NCI-H524 treated with DMSO at 0.1 percent for 48 hours (cell line): ENCODE measurements around the gene GSK3B.
A peak's percentile ranks its signal among the peaks of the same experiment; 100 is the strongest.
"Not testable (repeated sequence)": the region's sequence is repeated elsewhere in the genome, so short reads cannot be mapped to it uniquely, and the experiment has no call there.

ENCODE experiments used
- DNase-seq: peaks from one replicate; lab custom pipeline; 2025; lab: John Stamatoyannopoulos, UW

The GSK3B gene

DNA sequence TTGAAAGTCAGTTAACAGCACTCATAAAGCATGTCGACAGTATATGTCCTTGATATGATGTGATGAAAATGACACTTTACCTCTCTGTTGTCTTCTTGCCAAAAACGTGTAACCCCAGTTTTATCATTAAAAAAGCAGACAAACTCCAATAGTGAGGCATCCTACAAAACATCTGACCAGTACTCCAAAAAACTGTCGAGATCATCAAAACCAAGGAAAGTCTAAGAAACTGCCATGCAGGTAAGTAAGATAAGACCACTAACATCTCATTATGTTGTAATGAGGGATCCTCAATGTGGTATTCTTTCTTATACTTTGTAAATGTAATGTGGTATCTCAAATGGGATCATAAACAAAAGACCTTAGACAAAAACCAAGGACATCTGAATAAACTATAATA is 160.0 kb downstream of the GSK3B start:
- DNase-seq: no peak

DNA sequence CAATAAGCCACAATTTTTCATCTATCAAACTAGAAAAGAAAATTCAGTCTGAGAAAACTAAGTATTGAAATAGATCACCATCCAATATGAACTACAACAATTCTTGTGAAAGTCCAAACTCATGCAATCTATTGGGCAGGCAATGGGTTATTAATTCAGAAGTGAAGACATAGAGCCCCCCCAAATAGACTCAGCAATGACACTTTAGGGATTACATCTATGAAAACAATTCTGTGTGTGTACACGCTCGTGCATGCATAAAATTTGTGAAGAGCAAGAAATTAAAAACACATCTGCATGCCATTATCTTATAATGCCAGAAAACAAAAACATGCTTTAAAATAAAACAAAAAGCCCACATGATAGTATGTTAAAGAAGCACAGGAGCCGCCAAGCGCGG is 161.0 kb downstream of the GSK3B start:
- DNase-seq: no peak

DNA sequence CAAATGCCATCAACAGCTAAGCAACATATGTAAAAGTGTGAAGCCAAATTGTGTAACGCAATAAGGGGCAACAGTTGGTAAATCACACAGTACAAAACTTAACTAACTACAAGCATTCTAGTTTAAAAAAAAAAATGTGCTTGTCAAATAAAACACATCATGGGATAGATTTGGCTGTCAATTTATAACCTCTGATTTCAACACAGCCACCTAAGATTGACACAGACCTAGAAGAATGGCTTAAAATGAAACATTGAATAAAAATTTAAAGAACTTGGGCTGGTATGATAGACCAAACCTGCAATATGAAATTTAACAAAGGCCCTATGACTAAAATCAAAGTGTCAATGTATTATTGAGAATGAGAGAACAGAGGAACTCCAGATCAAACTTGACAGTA is 164.0 kb downstream of the GSK3B start:
- DNase-seq: no peak

DNA sequence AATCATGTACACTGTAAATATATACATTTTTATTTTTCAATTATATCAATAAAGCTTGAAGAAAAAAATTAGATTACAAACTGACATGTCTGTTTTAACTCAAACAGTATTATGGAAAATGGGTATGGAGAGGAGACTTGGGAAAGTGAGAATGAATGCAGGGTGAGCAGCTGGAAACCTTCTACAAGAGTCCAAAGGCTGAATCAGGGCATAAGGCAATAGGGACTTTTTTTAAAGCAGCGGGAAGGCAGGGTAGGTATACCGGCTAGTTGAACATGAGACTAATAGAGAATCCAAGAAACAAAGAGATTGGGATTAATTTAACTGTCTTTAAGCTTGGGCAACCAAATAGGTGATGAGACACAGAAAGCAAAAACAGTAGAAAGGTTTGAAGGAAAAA is 167.1 kb downstream of the GSK3B start:
- DNase-seq: no peak

DNA sequence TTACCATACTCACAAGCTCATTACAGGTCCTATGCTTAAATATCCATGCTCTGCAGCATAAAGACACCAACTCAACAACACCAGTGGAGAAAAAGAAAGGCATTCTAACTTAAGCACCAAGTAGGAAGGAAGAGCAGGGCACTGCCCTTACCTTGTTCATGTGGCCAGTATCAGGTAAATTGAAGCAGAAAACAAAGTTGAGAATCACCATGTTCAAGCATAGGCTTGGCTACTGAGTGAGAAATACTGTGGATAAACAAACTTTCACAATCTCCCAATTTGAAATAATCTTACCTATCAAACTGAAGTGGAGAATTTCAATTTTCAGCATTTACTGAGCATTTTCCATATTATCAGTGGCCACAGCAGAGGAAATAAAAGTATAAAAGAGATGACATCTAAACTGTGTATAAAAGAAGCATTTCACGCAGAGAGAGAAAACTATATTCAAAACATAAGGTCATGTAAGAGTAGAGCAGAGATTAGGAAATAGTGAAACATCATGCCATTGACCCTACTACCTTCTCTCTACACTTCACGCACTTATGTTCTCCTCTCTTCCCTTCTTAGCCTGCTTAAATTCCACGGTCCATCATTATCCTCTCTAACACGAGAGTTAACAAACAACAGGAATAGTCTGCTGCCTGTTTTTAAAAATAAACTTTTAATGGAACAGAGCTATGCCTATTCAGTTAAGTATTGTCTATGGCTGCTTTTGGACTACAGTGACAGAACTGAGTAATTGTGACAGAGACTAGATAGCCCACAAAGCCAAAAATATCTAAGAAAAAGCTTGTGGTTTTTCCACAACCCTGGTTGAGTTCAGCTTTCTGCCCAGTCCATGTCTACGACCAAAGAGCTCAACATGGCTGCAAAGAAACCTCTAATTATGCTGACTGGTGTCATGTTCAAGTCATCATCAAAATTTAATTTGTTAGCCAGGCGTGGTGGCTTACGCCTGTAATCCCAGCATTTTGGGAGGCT is 169.8 kb downstream of the GSK3B start:
- no peak for DNase-seq

DNA sequence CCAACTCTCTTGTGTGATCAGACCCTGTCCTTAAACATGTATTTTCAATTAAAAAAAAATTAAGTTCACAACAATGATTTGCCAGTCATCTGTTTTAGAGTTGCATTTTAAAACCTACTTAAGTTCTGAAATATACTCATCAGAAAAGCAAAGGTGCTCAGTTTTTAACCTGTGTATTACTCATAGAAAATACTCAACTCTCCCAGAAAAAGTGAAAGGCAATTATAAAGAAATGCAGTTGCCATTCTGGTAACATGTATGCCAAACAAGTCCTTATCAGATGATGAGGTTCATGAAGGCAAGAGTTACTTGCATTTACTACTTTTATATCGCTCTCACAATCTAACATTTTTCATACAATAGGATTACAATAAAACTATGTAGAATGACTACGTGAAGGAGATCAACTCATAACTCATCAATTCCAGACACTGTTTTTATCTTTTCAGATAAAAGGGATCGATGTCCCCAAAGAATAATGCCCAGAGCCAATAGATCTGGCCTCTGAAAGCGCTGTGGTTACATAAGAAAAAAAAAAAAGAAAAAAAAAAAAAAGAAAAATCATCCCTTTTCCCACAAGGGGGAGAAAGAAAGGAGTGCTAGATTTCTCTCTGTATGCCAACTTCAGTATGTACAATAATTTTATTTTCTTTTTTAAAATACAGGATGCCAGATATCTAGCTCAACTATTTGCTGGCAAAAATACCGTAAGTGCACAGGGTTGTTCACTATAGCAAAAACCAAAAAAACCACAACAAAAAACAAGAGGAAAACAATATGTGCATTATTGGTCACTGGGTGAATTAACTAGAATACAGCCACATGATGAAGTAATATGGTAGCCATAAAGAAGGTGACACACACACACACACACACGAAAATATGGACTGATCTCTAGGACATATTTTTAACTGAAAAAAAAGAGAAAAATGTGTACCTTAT is 175.0 kb downstream of the GSK3B start:
- no peak for DNase-seq

DNA sequence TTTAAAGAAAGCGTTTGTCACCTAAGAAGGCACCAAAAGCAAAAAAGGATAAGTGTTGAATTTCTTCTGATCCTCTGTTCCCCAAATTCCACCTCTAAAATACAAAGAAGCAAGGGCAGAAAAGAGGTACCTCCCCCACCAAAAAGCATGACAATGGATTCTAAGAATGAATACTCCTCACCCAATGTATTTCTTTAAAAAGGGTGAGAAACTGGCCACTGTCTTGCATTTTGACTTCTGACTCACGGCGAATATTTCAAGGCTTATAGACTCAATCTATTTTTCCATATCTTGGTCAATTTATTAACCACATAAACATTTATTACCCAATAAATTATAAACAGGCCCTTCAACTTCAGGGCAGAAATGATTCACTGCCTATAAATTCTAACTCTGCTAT is 181.2 kb downstream of the GSK3B start:
- no peak for DNase-seq

DNA sequence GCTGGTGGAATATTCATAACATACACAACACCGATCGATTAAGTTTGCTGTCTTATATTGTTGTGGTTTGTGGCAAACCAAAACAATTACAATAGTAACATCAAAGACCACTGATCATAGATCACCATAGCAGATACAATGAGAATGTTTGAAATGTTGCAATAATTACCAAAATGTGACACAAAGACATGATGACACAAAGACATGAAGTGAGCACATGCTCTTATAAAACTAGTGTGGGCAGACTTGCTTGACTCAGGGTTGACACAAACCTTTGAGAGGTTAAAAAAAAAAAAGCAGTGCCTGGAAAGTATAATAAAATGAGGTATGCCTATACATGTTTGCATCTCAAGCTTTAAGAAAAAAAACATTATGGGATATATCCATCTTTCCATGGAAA is 182.0 kb downstream of the GSK3B start:
- no peak for DNase-seq

DNA sequence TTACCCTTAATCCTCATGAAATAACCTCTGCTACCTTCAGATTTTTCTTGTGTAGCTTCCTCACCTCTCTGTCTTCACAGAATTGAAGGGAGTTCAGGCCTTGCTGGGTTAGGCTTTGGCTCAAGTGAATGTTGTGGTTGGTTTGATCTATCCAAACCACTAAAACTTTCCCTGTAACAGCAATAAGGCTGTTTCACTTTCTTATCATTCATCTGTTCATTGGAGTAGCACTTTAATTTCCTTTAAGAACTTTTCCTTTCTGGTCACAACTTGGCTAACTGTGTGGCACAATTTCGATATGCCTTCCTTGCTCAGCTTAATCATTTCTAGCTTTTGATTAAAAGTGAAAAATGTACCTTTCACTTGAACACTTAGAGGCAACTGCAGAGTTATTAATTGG is 182.5 kb downstream of the GSK3B start:
- no peak for DNase-seq

DNA sequence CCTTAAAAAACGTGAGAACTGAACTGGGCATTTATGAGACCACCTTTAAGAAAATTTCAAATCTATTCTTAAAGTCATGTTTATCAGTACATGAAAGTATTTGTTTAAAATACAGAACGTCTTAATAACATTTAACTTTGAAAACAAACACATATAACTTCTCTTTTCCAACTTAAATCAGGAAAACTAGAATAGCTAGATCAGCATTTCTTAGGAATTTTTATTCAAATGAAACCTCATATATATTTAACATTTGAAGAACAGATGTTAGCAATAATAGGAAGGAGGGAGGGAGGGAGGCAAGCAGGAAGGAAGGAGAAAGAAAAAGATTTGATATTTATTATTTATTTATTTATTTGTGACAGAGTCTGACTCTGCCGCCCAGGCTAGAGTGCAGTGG is 192.2 kb downstream of the GSK3B start:
- DNase-seq: no peak

DNA sequence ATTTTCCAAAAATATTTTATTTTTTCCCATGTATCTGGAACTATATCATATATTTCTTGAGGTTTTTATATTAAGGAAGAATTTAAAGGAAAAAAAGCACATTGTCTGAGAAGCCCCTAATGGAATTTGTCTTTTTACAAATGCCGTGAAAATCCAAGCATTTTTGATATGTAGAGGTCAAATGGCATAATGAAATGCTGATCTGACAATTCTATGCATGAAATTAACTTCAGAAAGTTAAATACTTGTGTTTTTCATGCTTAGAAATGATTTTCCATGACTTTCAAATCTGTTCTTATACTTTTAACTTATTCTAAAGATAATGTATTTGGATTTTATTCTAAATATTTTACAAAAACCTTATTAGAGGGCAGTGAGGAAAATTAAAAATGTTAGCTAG is 193.1 kb downstream of the GSK3B start:
- no peak for DNase-seq

DNA sequence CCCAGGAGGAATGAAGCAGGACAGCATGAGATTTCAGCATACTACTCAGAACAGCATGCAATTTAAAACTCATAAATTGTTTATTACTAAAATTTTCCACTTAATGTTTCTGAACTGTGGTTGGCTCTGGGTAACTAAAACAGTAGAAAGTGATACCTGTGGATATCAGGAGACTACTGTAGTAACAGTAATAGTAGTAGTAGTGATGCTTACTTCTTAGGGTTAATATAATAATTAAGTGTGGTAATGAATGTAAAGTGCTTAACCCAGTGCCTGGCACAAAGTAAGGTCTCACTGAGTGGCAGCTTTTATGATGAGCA is 195.1 kb downstream of the GSK3B start:
- no peak for DNase-seq

DNA sequence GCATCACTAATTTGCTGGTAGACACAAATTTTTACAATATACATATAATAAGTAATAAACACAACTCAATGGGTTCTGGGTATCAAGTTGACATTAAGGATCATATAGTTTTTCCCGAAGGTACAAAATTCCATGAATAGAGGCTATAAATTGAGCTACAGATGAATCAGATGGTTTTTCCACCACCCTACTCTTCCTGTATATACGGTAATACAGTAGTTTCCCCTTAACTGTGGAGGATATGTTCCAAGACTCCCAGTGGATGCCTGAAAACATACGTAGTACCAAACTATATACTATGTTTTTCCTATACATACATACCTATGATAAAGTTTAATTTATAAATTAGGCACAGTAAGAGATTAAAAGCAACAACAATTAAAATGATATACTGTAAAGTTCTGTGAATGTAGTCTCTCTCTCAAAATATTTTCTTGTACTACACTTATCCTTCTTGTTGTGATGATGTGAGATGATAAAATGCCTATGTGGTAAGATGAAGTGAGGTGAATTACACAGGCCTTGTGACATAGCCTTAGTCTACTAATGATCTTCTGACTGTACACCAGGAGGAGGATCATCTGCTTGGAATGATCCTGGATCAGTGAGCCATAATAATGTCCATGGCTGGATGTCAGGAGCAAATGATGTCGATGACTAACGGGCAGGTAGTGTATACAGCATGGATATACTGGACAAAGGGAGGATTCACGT is 195.6 kb downstream of the GSK3B start:
- no peak for DNase-seq

DNA sequence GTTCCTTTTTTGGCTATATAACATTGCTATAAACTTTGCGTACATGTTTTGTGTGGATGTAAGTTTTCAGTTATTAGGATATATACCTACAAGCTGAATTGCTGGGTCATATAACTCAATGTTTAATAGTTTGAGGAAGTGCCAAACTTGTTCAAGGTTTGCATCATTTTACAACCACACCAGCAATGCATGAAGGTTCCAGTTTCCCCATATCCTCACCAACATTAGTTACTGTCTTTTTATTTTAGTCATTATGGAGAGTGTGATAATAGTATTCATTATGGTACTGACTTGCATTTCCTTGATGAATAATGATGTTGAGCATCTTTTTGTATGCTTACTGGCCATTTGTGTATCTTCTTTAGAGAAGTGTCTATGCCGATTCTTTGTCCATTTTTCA is 200.1 kb downstream of the GSK3B start:
- DNase-seq: no peak

DNA sequence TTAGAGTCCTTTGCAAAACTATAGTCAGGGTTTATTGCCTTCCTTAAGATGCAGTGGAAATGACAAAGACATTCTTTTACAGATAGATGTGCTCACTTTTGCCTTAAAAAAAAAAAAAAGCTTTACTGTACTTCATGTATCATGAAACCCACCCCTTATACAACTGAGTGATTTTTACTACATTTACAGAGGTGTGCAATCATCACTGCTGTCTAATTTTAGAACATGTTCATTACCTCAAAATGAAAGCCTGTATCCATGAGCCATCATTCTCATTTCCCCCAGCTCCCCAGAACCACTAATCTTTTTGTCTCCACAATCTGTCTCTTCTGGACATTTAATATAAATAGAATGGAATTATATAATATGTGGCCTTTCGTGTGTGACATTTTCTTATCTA is 200.5 kb downstream of the GSK3B start:
- no peak for DNase-seq

DNA sequence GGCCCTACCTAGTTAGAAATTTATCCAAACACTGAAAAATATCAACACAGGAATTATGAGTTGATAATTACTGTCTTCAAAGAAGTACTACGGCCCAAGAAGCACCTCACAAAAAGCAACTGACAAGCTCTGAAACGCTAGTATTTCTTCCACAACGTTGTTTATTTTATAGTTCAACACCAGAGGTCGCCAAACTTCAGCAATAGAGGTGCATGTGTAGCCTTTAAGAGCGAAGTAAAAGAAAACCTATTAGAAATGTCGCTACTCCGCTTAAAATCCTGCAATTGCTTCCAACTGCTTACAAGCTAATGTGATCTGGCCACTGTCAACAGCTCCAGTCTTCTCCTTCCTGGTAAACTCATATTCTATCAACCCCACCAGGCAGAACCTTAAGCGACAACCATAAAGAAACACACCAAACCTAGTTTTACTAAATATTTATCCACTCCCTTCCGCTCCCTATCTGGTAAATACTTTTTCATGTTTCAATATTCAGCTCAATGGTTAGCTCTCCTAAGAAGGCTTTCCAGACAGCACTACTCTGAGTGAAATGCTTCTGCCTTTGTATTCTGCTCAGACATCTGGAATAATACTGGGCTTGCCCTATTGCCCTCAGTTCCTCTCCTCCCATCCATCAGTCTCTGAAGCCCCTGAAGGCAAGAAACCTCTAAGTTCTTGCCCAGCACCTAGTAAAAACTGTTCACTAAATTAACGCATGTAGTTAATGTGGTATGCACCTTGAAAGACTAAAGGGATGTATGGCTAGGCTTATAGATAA is 202.1 kb downstream of the GSK3B start:
- peak; percentile 19 for DNase-seq

DNA sequence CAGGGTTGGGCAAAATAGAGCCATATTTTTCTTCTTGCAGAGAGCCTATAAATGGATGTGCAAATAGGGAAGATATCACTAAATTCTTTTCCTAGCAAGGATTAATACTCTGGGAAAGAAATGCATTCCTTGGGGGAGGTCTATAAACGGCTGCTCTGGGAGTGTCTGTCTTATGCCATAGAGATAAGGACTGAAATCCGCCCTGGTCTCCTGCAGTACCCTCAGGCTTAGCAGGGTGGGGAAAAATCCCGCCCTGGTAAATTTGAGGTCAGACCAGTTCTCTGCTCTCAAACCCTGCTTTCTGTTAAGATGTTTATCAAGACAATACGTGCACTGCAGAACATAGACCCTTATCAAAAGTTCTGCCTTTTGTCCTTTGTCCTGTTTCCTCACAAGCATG is 205.6 kb downstream of the GSK3B start:
- not testable (repeated sequence) for DNase-seq

DNA sequence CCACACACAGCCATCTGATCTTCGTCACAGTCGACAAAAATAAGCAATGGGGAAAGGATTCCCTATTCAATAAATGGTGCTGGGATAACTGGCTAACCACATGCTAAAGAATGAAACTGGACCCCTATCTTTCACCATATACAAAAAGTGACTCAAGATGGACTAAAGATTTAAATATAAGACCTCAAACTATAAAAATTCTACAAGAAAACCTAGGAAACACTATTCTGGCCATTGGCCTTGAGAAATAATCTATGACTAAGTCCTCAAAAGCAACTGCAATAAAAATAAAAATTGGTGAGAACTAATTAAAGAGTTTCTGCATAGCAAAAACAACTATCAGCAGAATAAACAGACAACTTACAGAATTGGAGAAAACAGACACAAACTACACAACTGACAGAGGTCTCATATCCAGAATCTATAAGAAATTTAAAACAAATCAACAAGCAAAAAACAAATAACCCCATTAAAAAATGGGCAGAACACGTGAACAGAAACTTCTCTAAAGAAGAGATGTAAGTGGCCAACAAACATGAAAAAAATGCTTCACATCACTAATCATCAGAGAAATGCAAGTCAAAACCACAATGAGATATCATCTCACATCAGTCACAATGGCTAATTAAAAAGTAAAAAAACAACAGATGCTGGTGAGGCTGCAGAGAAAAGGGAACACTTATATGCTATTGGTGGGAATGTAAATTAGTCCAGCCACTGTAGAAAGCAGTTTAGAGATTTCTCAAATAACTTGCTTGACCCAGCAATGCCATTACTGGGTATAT is 208.3 kb downstream of the GSK3B start:
- no peak for DNase-seq

DNA sequence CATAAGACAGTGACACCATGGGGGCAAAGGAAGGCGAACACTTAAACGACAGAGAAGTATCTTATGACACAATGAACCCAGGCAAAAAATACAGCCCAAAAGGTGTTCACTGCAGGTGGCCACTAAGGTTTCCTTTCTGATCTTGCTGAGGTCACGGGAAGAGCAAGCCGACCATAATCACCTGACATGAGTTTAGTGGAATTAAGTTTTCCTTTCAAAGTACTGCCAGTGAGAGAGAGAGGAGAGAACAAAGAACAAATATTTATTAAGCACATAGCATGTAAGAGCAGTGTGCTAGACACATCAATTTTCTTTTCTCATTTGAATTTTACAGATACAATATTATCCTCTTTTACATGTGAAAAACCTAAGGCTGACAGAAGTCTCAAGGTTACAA is 210.1 kb downstream of the GSK3B start:
- no peak for DNase-seq

DNA sequence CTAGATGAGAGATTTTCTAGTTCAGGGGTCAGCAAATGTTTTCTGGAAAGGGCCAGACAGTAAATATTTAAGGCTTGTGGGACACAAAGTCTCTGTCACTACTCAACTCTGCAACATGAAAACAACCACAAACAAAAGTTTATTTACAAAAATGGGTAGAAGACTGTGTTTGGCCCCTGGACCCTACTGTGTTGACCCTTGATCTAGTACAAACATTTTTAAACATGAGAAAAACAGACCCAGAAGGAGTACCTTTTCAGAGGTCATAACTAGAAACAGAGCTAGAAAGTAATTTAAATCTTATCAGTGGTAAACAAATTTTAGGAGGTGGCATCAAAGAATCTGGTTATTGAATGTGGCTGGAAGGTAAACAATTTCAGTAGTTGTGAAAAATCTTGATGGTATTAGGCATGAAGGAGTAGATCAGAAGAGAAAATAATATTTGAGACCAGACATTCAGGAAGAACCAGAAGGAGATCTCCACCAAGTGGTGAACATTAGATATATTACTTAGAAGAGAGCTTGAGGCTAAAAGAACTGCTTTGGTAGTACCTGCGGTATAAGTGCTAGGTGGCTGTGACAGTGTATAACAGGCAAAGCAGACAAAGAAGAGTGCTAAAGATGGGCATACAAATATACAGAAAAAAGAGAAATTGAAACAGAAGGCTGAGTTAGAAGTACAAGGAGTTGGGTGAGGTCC is 210.6 kb downstream of the GSK3B start:
- no peak for DNase-seq
